ENCODE measurements around the gene SIGLEC8.

DNA sequence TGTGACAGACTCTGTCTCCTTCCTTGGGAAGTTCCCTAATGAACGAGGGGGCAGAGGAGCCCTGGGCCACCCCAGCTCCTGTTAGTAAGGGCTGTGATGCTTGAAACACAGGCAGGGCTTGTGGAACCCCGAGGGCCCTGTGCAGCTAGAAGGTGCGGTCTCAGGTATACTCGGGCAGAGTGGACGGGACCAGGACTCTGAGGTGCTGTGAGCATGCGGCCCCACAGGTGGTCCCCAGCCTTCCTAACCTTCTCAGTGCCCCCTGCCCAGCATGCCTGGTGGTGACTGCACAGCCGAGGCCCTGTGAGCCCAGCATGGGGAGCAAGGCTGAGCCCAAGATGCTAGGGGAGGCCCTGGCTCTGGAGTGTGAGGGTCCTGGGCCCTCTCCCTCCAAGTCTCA, 4.0 kb upstream of the SIGLEC8 start:
- no peak for TF ChIP-seq YY1 (IDR thresholded peaks at IDR 0.05; ENCODE audit: insufficient read depth, insufficient read length)
- no peak for TF ChIP-seq ZNF274 (IDR thresholded peaks at IDR 0.05; ENCODE audit: low read depth, low read length)

Measured in NT2/D1 (cell line).